HG03354 (cell line): ENCODE data around the gene USP34.
"Not testable (repeated sequence)": the region's sequence is repeated elsewhere in the genome, so short reads cannot be mapped to it uniquely, and the experiment has no call there.

ENCODE experiments used
- ATAC-seq: cut with Tn5 transposase; IDR thresholded peaks from one replicate; pipeline ENCODE4 v1.9.1; 2021; ENCODE audit warnings: mild to moderate bottlenecking; ENCODE audit not compliant: unreplicated experiment, poor library complexity, severe bottlenecking

USP34 gene

GRCh38 chr2:61177727-61178549, 292.9 kb downstream of the USP34 start:
- peak; percentile 37 for ATAC-seq

GRCh38 chr2:61176755-61177726, 293.8 kb downstream of the USP34 start:
- ATAC-seq: peak; percentile 82

GRCh38 chr2:61175036-61175435, 295.9 kb downstream of the USP34 start:
- ATAC-seq: no peak

- no peak for ATAC-seq
Observed at GRCh38 chr2:61173116-61173515, 297.8 kb downstream of the USP34 start.

- no peak for ATAC-seq
Observed at GRCh38 chr2:61172671-61173070, 298.2 kb downstream of the USP34 start.

- no peak for ATAC-seq
Observed at GRCh38 chr2:61167579-61167978, 303.3 kb downstream of the USP34 start.

- no peak for ATAC-seq
Observed at GRCh38 chr2:61165946-61166345, 304.9 kb downstream of the USP34 start.

- not testable (repeated sequence) for ATAC-seq
Observed at GRCh38 chr2:61165082-61165481, 305.8 kb downstream of the USP34 start.

- ATAC-seq: no peak
Observed at GRCh38 chr2:61162721-61163120, 308.2 kb downstream of the USP34 start.

GRCh38 chr2:61161888-61162287, 309.0 kb downstream of the USP34 start, which contains the start of gene C2orf74:
Gene C2orf74 (plus strand): TSS chr2:61162188. CDS start chr2:61162515, 327 bp downstream.
- ATAC-seq: no peak

GRCh38 chr2:61158356-61158955, 312.4 kb downstream of the USP34 start:
- ATAC-seq: no peak

GRCh38 chr2:61157371-61158003, 313.4 kb downstream of the USP34 start:
- no peak for ATAC-seq

- ATAC-seq: no peak
Observed at GRCh38 chr2:61151436-61151835, 319.5 kb downstream of the USP34 start.

GRCh38 chr2:61149074-61149473, 321.8 kb downstream of the USP34 start:
- ATAC-seq: no peak

GRCh38 chr2:61148091-61148490, 322.8 kb downstream of the USP34 start:
- ATAC-seq: not testable (repeated sequence)

- no peak for ATAC-seq
Observed at GRCh38 chr2:61145990-61146389, 324.9 kb downstream of the USP34 start.

GRCh38 chr2:61144697-61145268, 326.1 kb downstream of the USP34 start:
- peak; percentile 93 for ATAC-seq

- ATAC-seq: no peak
Observed at GRCh38 chr2:61141151-61141550, 329.7 kb downstream of the USP34 start.

GRCh38 chr2:61138859-61139258, 332.0 kb downstream of the USP34 start:
- ATAC-seq: no peak
